ENCODE results near the gene GPATCH1. TPM values are rescaled to one million over a fixed set of nuclear protein-coding genes. Genes with fewer than 3 reads are reported as not detected.
"Not testable (repeated sequence)": the region's sequence is repeated elsewhere in the genome, so short reads cannot be mapped to it uniquely, and the experiment has no call there.

Gene GPATCH1
- total RNA-seq, 2 donors from 2014 or later, result 4.7 to 8.5 TPM

DNA sequence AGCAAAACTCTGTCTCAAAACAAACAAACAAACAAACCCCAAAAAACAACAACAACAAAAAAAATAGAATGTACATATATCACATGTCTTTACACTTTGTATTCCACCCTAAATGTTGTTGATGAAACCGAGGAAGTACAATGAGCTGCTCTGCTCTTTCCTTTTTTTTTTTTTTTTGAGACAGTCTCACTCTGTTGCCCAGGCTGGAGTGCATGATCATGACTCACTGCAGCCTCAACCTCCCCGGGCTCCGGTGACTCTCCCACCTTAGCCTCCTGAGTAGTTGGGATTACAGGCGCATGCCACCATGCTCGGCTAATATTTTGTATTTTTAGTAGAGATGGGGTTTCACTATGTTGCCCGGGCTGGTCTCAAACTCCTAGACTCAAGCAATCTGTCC is 82.5 kb downstream of the GPATCH1 start:
- H3K27me3 ChIP-seq, result no peaks in the 10 kb centered on the region
- H3K9me3 ChIP-seq, result no peaks in the 10 kb centered on the region
- no peak for DNase-seq (ENCODE audit: low spot score)
- H3K4me1 ChIP-seq, result no peaks in the 10 kb centered on the region
- H3K36me3 ChIP-seq, result no peaks in the 10 kb centered on the region
- TF ChIP-seq, protein P1, sequence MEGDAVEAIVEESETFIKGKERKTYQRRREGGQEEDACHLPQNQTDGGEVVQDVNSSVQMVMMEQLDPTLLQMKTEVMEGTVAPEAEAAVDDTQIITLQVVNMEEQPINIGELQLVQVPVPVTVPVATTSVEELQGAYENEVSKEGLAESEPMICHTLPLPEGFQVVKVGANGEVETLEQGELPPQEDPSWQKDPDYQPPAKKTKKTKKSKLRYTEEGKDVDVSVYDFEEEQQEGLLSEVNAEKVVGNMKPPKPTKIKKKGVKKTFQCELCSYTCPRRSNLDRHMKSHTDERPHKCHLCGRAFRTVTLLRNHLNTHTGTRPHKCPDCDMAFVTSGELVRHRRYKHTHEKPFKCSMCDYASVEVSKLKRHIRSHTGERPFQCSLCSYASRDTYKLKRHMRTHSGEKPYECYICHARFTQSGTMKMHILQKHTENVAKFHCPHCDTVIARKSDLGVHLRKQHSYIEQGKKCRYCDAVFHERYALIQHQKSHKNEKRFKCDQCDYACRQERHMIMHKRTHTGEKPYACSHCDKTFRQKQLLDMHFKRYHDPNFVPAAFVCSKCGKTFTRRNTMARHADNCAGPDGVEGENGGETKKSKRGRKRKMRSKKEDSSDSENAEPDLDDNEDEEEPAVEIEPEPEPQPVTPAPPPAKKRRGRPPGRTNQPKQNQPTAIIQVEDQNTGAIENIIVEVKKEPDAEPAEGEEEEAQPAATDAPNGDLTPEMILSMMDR (IDR thresholded peaks at IDR 0.05), result no peak
- no peak overlapping the region for H3K27ac ChIP-seq
- H3K4me3 ChIP-seq, result no peak overlapping the region

GRCh38 chr19:33166037-33166436 is 85.1 kb downstream of the GPATCH1 start:
- H3K27me3 ChIP-seq; H3K4me3 ChIP-seq; H3K27ac ChIP-seq; H3K36me3 ChIP-seq; H3K9me3 ChIP-seq; DNase-seq (ENCODE audit: low spot score); H3K4me1 ChIP-seq: not testable (repeated sequence)

- no peak overlapping the region for H3K4me3 ChIP-seq
- no peaks in the 10 kb centered on the region for H3K36me3 ChIP-seq
- H3K27me3 ChIP-seq, result no peaks in the 10 kb centered on the region
- DNase-seq (ENCODE audit: low spot score), result no peak
- no peaks in the 10 kb centered on the region for H3K9me3 ChIP-seq
- TF ChIP-seq, protein P1 (IDR thresholded peaks at IDR 0.05), result no peak
- H3K4me1 ChIP-seq, result no peaks in the 10 kb centered on the region
- H3K27ac ChIP-seq, result no peak overlapping the region
Measured at GRCh38 chr19:33167438-33167837, 86.5 kb downstream of the GPATCH1 start.

GRCh38 chr19:33168528-33168927 is 87.5 kb downstream of the GPATCH1 start:
- Histone ChIP-seq H3K27me3 (no peaks in the 10 kb centered on the region), H3K27ac (no peak overlapping the region), H3K36me3 (no peaks in the 10 kb centered on the region), H3K4me3 (no peak overlapping the region), H3K9me3 (no peaks in the 10 kb centered on the region), H3K4me1 (no peaks in the 10 kb centered on the region)
- TF ChIP-seq, protein P1 (IDR thresholded peaks at IDR 0.05), result no peak
- DNase-seq (ENCODE audit: low spot score), result no peak

DNA sequence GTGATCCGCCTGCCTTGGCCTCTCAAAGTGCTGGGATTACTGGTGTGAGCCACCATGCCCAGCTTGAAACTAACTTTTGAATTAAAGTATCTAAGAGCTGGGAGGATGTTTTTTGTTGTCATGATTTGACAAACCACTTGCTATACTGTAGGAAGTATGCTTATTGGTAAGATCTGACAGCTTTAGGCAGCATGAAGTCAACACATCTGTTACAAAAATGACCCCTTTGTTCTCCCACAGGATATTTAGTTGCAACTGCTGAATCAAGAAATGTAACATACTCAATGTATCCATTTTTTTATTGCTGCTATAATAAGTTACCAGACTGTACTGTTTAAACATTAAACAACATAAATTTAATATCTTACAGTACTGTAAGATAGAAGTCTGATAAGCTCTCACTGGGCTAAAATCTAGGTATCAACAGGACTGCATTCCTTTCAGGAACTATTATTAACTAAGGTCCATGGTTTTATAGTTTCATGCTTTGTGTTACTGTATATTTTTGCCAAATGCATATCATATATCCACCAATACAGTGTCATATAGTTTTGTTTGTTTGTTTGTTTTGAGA is 90.3 kb downstream of the GPATCH1 start:
- TF ChIP-seq, protein P1 (IDR thresholded peaks at IDR 0.05), result no peak
- no peak overlapping the region for H3K27ac ChIP-seq
- H3K36me3 ChIP-seq, result no peaks in the 10 kb centered on the region

DNA sequence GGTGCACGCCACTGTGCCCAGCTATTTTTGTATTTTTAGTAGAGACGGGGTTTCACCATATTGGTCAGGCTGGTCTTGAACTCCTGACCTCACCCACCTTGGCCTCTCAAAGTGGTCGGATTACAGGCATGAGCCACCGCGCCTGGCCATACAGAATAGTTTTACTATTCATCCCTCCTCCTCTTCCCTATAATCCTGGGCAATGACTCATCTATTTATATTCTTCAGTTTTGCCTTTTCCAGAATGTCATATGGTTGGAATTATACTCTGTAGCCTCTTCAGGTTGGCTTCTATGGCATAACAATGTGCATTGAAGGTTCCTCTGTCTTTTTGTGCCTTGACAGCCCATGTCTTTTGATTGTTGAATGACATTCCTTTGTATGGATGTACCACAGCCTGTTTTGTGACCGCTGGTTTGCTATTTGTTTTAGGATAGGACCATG is 91.0 kb downstream of the GPATCH1 start:
- no peak overlapping the region for H3K27ac ChIP-seq
- H3K36me3 ChIP-seq, result no peaks in the 10 kb centered on the region
- TF ChIP-seq, protein P1 (IDR thresholded peaks at IDR 0.05), result no peak
- no peaks in the 10 kb centered on the region for H3K9me3 ChIP-seq
- no peak for DNase-seq (ENCODE audit: low spot score)
- no peak overlapping the region for H3K4me3 ChIP-seq
- peaks cover 0 to 11% of the 10 kb centered on the region in 2 donors for H3K4me1 ChIP-seq
- no peaks in the 10 kb centered on the region for H3K27me3 ChIP-seq

More for the DNA sequence above, 90.3 kb downstream of the GPATCH1 start:
- Histone ChIP-seq H3K4me1 (peaks cover 0 to 11% of the 10 kb centered on the region in 2 donors), H3K27me3 (no peaks in the 10 kb centered on the region), H3K4me3 (no peak overlapping the region), H3K9me3 (no peaks in the 10 kb centered on the region)
- no peak for DNase-seq (ENCODE audit: low spot score)
